ENCODE data around the gene RTN4.

- TF ChIP-seq RAD21 (IDR thresholded peaks at IDR 0.05; ENCODE audit: low read length): no peak
- TF ChIP-seq, protein P1, sequence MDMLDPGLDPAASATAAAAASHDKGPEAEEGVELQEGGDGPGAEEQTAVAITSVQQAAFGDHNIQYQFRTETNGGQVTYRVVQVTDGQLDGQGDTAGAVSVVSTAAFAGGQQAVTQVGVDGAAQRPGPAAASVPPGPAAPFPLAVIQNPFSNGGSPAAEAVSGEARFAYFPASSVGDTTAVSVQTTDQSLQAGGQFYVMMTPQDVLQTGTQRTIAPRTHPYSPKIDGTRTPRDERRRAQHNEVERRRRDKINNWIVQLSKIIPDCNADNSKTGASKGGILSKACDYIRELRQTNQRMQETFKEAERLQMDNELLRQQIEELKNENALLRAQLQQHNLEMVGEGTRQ (IDR thresholded peaks at IDR 0.05; ENCODE audit: low read depth, low read length): no peak
- TF ChIP-seq POLR2A (IDR thresholded peaks at IDR 0.05; ENCODE audit: low read depth, low read length): no peak
- TF ChIP-seq, protein P2, sequence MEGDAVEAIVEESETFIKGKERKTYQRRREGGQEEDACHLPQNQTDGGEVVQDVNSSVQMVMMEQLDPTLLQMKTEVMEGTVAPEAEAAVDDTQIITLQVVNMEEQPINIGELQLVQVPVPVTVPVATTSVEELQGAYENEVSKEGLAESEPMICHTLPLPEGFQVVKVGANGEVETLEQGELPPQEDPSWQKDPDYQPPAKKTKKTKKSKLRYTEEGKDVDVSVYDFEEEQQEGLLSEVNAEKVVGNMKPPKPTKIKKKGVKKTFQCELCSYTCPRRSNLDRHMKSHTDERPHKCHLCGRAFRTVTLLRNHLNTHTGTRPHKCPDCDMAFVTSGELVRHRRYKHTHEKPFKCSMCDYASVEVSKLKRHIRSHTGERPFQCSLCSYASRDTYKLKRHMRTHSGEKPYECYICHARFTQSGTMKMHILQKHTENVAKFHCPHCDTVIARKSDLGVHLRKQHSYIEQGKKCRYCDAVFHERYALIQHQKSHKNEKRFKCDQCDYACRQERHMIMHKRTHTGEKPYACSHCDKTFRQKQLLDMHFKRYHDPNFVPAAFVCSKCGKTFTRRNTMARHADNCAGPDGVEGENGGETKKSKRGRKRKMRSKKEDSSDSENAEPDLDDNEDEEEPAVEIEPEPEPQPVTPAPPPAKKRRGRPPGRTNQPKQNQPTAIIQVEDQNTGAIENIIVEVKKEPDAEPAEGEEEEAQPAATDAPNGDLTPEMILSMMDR (conservative IDR thresholded peaks at IDR 0.05; ENCODE audit: low read depth, low read length): no peak
- no peak for TF ChIP-seq MAFK (IDR thresholded peaks at IDR 0.05; ENCODE audit: low read depth, low read length)
- no peak for TF ChIP-seq RFX5 (IDR thresholded peaks at IDR 0.05; ENCODE audit: low read depth, low read length)
- TF ChIP-seq, protein P3, sequence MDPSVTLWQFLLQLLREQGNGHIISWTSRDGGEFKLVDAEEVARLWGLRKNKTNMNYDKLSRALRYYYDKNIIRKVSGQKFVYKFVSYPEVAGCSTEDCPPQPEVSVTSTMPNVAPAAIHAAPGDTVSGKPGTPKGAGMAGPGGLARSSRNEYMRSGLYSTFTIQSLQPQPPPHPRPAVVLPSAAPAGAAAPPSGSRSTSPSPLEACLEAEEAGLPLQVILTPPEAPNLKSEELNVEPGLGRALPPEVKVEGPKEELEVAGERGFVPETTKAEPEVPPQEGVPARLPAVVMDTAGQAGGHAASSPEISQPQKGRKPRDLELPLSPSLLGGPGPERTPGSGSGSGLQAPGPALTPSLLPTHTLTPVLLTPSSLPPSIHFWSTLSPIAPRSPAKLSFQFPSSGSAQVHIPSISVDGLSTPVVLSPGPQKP (IDR thresholded peaks at IDR 0.05; ENCODE audit: borderline replicate concordance, low read depth, low read length): no peak
- no peak for TF ChIP-seq MXI1 (IDR thresholded peaks at IDR 0.05; ENCODE audit: borderline replicate concordance, low read depth, low read length)
- no peak for TF ChIP-seq RCOR1 (IDR thresholded peaks at IDR 0.05; ENCODE audit: insufficient replicate concordance, low read length)
- no peak for TF ChIP-seq CHD1 (IDR thresholded peaks at IDR 0.05; ENCODE audit: low read depth, low read length)
- no peak for TF ChIP-seq NFE2L2 (IDR thresholded peaks at IDR 0.05; ENCODE audit: low read depth, low read length)
Measured at GRCh38 chr2:55003706-55004639, 46.3 kb downstream of the RTN4 start.
